SK-N-MC (cell line): ENCODE data around the gene CCDC27.

Experiments used
- DNase-seq: peaks from one replicate; pipeline ENCODE4 v3.0.0-alpha.2; 2011; ENCODE audit warnings: low read depth, low spot score
- H3K27ac ChIP-seq: fragments of 200-600 bp; sonication (generic); 2 replicates; pipeline ENCODE4 v1.5.1; 2016; ENCODE audit warnings: mixed run types
- H3K36me3 ChIP-seq: fragments of 200-600 bp; sonication (generic); 2 replicates; pipeline ENCODE4 v1.6.1; 2017; ENCODE audit warnings: antibody characterized with exemption, low read length, mixed read lengths; ENCODE audit not compliant: insufficient read depth
- H3K4me3 ChIP-seq: fragments of 200-600 bp; sonication (generic); 2 replicates; pipeline ENCODE4 v1.5.1; 2016
- H3K9ac ChIP-seq: fragments of 200-600 bp; sonication (generic); 2 replicates; pipeline ENCODE4 v1.8.0; 2017; ENCODE audit warnings: mixed run types, mixed read lengths; ENCODE audit not compliant: insufficient read length
- H3K9me3 ChIP-seq: fragments of 200-600 bp; sonication (generic); 2 replicates; pipeline ENCODE4 v1.6.1; 2017; ENCODE audit warnings: low read depth, mild to moderate bottlenecking, antibody characterized with exemption, low read length, moderate library complexity, mixed read lengths
- EZH2 ChIP-seq: fragments of 200-600 bp; sonication (generic); IDR thresholded peaks from one replicate; pipeline ENCODE4 v1.6.1; 2017; ENCODE audit warnings: antibody characterized with exemption
- FOXP2 ChIP-seq: optimal IDR thresholded peaks from 2 replicates; pipeline ENCODE3; 2011; ENCODE audit warnings: mild to moderate bottlenecking, moderate library complexity; ENCODE audit not compliant: insufficient read depth; ENCODE audit errors: extremely low read length, control extremely low read depth
- POLR2AphosphoS5 ChIP-seq: IDR thresholded peaks from 2 replicates; pipeline ENCODE4 v1.6.1; 2012; ENCODE audit warnings: mild to moderate bottlenecking, low read depth, low read length, borderline replicate concordance

The CCDC27 gene

DNA sequence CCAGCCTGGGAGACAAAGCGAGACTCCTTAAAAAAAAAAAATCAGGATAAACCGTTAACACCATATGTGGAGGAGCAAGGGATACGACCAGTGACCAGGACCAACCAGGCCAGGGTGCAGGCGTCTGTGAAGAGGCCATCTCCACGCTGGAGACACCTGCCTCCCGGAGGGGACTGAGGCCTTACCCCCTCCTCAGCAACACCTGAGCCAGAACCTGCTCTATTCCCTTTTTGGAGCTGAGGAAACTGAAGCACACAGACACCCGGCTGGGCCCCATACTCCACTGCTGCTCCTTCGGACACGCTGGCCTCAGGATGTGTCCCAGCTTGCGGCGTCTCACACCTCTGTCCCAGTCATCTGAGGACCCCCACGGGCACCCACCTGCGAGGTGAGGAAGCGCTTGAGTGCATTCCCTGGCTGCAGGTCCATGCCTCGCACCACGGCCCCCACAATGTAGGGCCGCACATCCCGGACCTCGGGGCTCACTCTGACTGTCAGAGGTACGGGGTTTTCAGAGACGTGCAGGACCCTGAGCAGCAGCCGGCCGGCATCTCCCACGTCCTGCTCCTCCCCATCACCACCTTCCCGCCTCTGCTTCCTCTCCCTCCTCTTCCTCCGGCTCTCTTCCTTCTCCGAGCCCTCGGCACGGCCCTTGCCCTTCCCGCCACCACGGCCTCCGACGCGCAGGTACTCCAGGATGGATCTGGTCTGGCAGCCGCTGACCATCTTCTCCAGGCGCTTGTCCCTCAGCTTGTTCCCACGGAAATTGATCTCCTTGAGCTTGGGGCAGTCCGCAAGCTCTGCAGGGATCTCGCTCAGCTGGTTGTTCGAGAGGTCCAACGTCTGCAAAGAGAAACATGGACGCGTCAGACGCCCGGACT, 34.5 kb downstream of the CCDC27 start:
- no peaks in the 10 kb centered on the region for H3K9me3 ChIP-seq
- H3K9ac ChIP-seq = no peak overlapping the region
- H3K36me3 ChIP-seq = peaks cover 45% of the 10 kb centered on the region
- no peak overlapping the region for H3K27ac ChIP-seq
- no peak for TF ChIP-seq POLR2AphosphoS5
- TF ChIP-seq FOXP2 = no peak
- TF ChIP-seq EZH2 = no peak
- H3K4me3 ChIP-seq = no peak overlapping the region
- no peak for DNase-seq

DNA sequence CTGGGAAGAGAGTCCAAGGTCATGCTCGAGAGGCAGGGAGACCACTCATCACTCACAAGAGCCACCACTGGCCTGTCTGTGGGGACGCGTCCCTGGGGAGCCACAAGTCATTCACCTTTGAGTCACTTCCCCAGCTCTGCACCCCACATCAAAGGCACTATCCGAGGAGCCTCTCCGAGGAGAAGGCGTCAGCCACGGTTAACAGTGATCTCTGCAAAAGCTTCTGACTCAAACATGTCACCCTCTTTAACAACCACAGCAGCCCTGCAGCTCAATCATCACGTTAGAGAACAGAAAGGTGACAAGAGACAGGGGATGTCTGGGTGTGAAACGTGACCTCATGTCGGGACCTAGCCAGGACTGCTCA, 35.1 kb downstream of the CCDC27 start:
- no peak for TF ChIP-seq FOXP2
- TF ChIP-seq POLR2AphosphoS5 = no peak
- TF ChIP-seq EZH2 = no peak
- Histone ChIP-seq H3K9ac (no peak overlapping the region), H3K27ac (no peak overlapping the region), H3K9me3 (no peaks in the 10 kb centered on the region), H3K36me3 (peaks cover 40% of the 10 kb centered on the region), H3K4me3 (no peak overlapping the region)
- no peak for DNase-seq

DNA sequence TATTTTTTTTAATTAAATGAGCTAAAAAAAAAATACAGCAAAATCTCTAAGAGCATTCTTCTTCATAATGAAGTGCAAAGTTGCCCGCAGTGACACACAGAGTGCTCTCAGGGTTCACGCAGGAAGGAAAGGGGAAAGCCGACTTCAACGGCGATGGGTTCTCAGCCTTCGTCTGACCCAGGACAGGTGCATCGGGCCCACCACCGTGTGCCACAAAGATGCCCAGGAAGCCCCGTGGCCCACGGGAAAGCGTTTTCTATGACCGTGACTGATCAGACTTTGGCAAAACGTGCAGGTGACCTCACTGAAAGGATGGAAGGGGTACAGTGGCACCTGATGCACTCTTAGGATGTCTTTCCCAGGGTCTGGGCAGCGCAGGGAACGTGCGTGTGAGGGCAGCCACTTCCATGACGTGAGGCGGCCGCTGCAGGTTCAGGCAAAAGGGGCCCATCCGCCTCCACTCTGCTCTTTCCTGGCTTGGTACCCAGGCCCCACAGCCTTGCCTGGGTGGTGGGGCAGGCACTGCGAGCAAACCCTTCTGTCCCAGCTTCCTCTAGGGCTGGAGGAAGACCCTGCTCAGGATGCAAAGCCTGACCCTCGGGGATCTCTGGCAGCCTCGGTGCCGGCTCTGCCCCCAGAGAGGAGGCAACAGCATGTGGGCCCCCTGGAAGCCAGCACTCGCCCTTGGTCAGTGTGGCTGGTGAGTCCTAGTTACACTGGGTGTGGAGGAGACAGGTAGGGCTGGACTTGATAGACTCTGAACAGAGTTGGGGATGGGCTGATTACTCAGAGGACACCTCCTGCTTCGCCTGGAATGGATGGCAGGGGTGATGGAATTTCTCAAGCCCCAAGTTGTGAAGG, 35.7 kb downstream of the CCDC27 start:
- Histone ChIP-seq H3K27ac (no peak overlapping the region), H3K4me3 (no peak overlapping the region), H3K9ac (no peak overlapping the region), H3K36me3 (peaks cover 33% of the 10 kb centered on the region), H3K9me3 (no peaks in the 10 kb centered on the region)
- no peak for DNase-seq
- TF ChIP-seq POLR2AphosphoS5 (no peak), FOXP2 (no peak)

DNA sequence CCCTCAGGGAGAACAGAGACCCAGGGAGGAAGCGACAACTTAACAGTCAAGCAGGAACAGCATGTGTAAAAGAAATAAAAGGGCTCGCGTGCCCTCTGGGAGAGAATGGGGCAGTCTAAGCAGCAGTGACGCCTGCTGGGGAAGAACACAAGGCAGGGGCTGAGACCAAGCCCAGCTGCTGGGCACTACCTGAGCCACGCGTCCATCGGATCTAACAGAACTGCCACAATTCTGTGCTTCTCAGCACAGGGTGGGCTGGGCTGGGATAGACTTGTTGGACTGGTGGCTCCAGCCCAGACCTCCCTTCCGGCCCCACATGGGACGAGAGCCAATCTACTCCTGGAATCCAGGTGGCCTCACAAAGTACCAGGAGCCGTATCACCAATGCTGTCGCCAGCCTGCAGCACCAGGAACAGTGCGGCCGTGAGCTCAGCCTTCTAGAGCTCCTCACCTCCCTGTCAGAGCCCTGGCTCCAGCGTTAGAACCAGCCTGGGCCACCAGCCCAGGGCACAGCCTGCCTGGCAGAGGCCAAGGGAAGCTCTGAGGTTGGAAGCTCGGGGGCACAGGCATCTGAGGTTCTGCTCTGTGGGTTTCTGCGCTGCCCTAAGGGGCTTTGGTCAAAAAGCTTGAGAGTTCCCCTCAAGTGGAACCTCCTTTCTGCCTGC, 36.6 kb downstream of the CCDC27 start:
- peaks cover 27% of the 10 kb centered on the region for H3K36me3 ChIP-seq
- TF ChIP-seq FOXP2 (no peak), POLR2AphosphoS5 (no peak), EZH2 (no peak)
- no peak overlapping the region for H3K9ac ChIP-seq
- no peaks in the 10 kb centered on the region for H3K9me3 ChIP-seq
- no peak overlapping the region for H3K4me3 ChIP-seq
- H3K27ac ChIP-seq = no peak overlapping the region
- DNase-seq = no peak

DNA sequence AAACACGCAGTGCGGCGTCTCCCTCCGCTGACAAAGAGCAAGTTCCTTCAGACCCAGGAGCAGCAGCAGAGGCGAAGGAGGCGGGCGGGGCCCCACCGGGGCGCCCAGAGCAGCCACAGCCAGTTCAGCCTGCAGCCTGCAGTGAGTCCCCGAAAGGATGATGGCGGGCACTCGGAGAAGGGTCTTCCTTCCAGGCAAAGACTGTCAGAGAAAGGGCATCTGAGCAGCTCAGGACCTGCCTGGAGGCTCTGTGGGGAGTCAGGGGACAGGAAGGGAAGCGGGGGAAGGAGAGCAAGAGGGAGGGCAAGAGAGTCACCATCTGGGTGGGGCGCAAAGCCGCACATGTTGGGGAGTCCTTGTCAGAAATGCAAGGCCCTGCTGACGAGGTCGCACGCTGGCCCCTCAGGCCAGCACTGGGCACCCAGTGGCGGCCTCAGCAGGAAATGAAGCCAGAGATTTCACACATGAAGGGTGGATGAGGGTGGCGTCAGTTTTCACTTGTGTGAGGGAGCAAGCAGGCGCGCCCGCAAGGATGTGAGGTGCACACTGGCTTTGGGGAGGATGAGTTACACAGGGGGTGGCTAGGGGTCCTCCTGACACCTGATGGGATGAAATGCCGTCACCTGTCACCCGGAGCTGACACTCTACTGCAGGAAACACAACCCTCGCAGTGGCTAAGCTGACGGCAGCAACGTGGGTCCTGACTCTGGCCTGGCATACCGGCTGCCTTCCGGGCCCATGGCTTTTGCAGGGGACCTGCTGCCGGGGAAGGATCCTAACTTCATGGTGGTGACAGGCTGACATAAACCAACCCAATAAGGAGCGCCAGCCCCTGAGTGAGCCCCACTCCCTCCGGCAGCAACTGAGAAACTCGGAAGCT, 37.4 kb downstream of the CCDC27 start:
- Histone ChIP-seq H3K27ac (no peak overlapping the region), H3K9ac (no peak overlapping the region), H3K36me3 (peaks cover 21% of the 10 kb centered on the region), H3K4me3 (no peak overlapping the region), H3K9me3 (no peaks in the 10 kb centered on the region)
- no peak for DNase-seq
- TF ChIP-seq FOXP2 (no peak), POLR2AphosphoS5 (no peak), EZH2 (no peak)

DNA sequence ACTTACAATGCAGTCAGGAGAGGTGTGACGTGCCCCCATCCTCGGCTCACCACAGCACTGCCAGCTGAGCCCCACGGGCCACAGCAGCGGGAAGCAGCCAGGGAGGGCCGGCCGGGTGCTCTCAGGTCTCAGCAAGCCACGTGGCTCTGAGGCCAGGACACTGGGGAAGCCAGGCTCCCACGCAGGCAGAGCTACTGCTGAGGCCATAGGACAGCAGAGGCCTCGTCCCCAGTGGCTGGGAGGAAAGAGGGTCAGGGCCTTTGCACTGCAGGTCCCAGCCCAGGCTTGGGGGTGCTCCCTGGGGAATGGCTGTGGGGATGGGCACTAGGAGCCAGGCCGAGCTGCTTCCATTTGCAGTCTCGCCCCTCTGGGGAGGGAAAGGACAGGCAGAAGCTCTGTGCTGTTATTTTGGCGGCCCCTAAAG, 38.3 kb downstream of the CCDC27 start:
- TF ChIP-seq POLR2AphosphoS5 (no peak), EZH2 (no peak), FOXP2 (no peak)
- H3K36me3 ChIP-seq = peaks cover 14% of the 10 kb centered on the region
- H3K27ac ChIP-seq = no peak overlapping the region
- H3K4me3 ChIP-seq = no peak overlapping the region
- no peaks in the 10 kb centered on the region for H3K9me3 ChIP-seq
- H3K9ac ChIP-seq = no peak overlapping the region
- DNase-seq = no peak

DNA sequence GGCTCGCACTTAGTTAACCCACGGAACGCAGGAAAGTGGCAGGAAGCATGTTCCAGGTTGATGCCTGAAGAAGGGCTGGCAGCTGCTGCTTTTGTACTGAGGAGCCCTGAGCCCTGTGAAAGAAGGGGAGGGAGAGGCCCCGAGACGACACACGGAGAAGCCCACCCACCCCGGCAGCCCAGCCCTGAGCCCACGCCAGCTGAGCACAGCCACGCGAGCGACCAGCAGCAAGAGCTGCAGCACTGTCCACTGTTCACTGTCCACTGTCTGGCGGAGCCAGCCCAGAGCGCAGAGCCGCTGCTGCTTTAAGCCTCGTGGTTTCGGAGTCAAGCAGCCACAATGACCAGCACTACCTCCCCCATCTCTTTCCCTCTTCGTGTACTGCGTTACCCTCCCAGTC, 38.7 kb downstream of the CCDC27 start:
- DNase-seq = no peak
- H3K9ac ChIP-seq = no peak overlapping the region
- no peak overlapping the region for H3K27ac ChIP-seq
- TF ChIP-seq POLR2AphosphoS5 (no peak), FOXP2 (no peak), EZH2 (no peak)
- peaks cover 12% of the 10 kb centered on the region; the same call in 1 of the 2 replicates for H3K36me3 ChIP-seq
- no peak overlapping the region for H3K4me3 ChIP-seq
- H3K9me3 ChIP-seq = no peaks in the 10 kb centered on the region
